H1 (cell line): ENCODE results near the gene SLC25A34. TPM values are rescaled to one million over a fixed set of nuclear protein-coding genes. Genes with fewer than 3 reads are reported as not detected.
"Not testable (repeated sequence)": the region's sequence is repeated elsewhere in the genome, so short reads cannot be mapped to it uniquely, and the experiment has no call there.

ENCODE experiments used
- CTCF ChIA-PET: fragments of 300-600 bp; sonication (Branson Sonifier 250); formaldehyde crosslinking; loops from one replicate; lab custom pipeline; 2021; ENCODE audit not compliant: partially characterized antibody; lab: Charles Lee
- POLR2A ChIA-PET: fragments of 300-600 bp; sonication (Branson Sonifier 250); formaldehyde crosslinking; loops from one replicate; lab custom pipeline; 2021; ENCODE audit warnings: inconsistent platforms; ENCODE audit not compliant: partially characterized antibody; lab: Charles Lee
- DNase-seq, 2 experiments: peaks; one replicate each; pipeline versions ENCODE4 v3.0.0 to v3.0.0-alpha.2; 2010 to 2022; ENCODE audit warnings: low spot score in 2 of 2, low read depth in 1 of 2, mixed read lengths in 1 of 2
- FAIRE-seq: peaks from 2 replicates; lab custom pipeline; 2011; peaks lifted over from hg19 to GRCh38; lab: Jason Lieb, UNC
- H2AFZ ChIP-seq: 2 replicates; pipeline ENCODE4 v1.8.1; 2012; ENCODE audit warnings: low read length, inconsistent platforms
- H2AK5ac ChIP-seq: 2 replicates; pipeline ENCODE4 v1.6.1; 2013; ENCODE audit warnings: low read depth, low read length
- H2BK120ac ChIP-seq: replicated peaks from 2 replicates; pipeline ENCODE3; 2013; ENCODE audit warnings: low read depth, low read length, inconsistent platforms
- H2BK12ac ChIP-seq: 2 replicates; pipeline ENCODE4 v1.6.1; 2013; ENCODE audit warnings: low read depth, low read length
- H2BK15ac ChIP-seq: 2 replicates; pipeline ENCODE4 v1.6.1; 2013; ENCODE audit warnings: low read length
- H2BK20ac ChIP-seq: 2 replicates; pipeline ENCODE4 v1.6.1; 2013; ENCODE audit warnings: low read length
- H2BK5ac ChIP-seq: 2 replicates; pipeline ENCODE4 v1.6.1; 2013; ENCODE audit warnings: low read depth, low read length
- H3K14ac ChIP-seq: 2 replicates; pipeline ENCODE4 v1.6.1; 2013; ENCODE audit warnings: inconsistent platforms; ENCODE audit not compliant: insufficient read length
- H3K18ac ChIP-seq: 2 replicates; pipeline ENCODE4 v1.6.1; 2013; ENCODE audit warnings: low read length; ENCODE audit errors: extremely low read depth
- H3K23ac ChIP-seq: 2 replicates; pipeline ENCODE4 v1.6.1; 2013; ENCODE audit warnings: inconsistent platforms; ENCODE audit not compliant: insufficient read length
- H3K23me2 ChIP-seq: 2 replicates; pipeline ENCODE4 v1.6.1; 2013; ENCODE audit warnings: low read depth, low read length
- H3K27ac ChIP-seq: 2 replicates; pipeline ENCODE4 v1.6.1; 2011; ENCODE audit warnings: low read depth, low read length, inconsistent platforms
- H3K27me3 ChIP-seq, 4 experiments: replicated peaks in 1 of 4; 1 replicate in 1 of 4; 2 replicates in 3 of 4; pipeline versions ENCODE4 v1.6.1 to v1.8.1; 2011 to 2013; ENCODE audit warnings: low read length in 3 of 4, mild to moderate bottlenecking in 3 of 4, inconsistent platforms in 2 of 4, mixed read lengths in 2 of 4, moderate library complexity in 1 of 4; ENCODE audit not compliant: control insufficient read depth in 3 of 4, insufficient read depth in 3 of 4; ENCODE audit errors: extremely low read depth in 1 of 4
- H3K36me3 ChIP-seq, 4 experiments: 2 replicates each; pipeline versions ENCODE4 v1.6.1 to v1.8.1; 2011 to 2013; ENCODE audit warnings: mild to moderate bottlenecking in 4 of 4, low read length in 3 of 4, moderate library complexity in 2 of 4, control low read depth in 1 of 4, inconsistent platforms in 1 of 4; ENCODE audit not compliant: insufficient read depth in 4 of 4, control insufficient read depth in 2 of 4
- H3K4ac ChIP-seq: replicated peaks from 2 replicates; pipeline ENCODE3; 2013; ENCODE audit warnings: low read length, low read depth, mixed read lengths, inconsistent platforms; ENCODE audit not compliant: insufficient read length
- H3K4me1 ChIP-seq, 4 experiments: replicated peaks in 1 of 4; 1 replicate in 1 of 4; 2 replicates in 3 of 4; pipeline versions ENCODE4 v1.6.1 to v1.8.1; 2011 to 2013; ENCODE audit warnings: low read length in 3 of 4, inconsistent platforms in 2 of 4, mixed read lengths in 1 of 4; ENCODE audit not compliant: insufficient read depth in 4 of 4, control insufficient read depth in 3 of 4
- H3K4me2 ChIP-seq, 2 experiments: 2 replicates each; pipeline versions ENCODE4 v1.6.1 to v1.8.1; 2011 to 2013; ENCODE audit warnings: low read depth in 2 of 2, low read length in 2 of 2, control low read depth in 1 of 2, inconsistent platforms in 1 of 2, mild to moderate bottlenecking in 1 of 2; ENCODE audit not compliant: insufficient read depth in 1 of 2
- H3K4me3 ChIP-seq, 4 experiments: fragments of 200-600, 300-600 bp in 1 of 4; sonication (generic), shearing (Covaris generic), sonication (Bioruptor Twin) in 1 of 4; 2 replicates each; pipeline versions ENCODE4 v1.5.1 to v1.8.1; 2011 to 2016; ENCODE audit warnings: low read length in 4 of 4, low read depth in 3 of 4, control low read depth in 2 of 4, inconsistent platforms in 2 of 4, mild to moderate bottlenecking in 2 of 4, mixed read lengths in 1 of 4, moderate library complexity in 1 of 4; ENCODE audit not compliant: insufficient read depth in 2 of 4; ENCODE audit errors: extremely low read depth in 1 of 4
- H3K56ac ChIP-seq: replicated peaks from 2 replicates; pipeline ENCODE3; 2013; ENCODE audit warnings: low read depth, mild to moderate bottlenecking, mixed read lengths, low read length, inconsistent platforms; ENCODE audit not compliant: insufficient read length
- H3K79me1 ChIP-seq: 2 replicates; pipeline ENCODE4 v1.6.1; 2013; ENCODE audit warnings: low read depth, low read length, control low read depth
- H3K79me2 ChIP-seq, 2 experiments: 2 replicates each; pipeline versions ENCODE4 v1.6.1 to v1.8.1; 2012 to 2013; ENCODE audit warnings: low read length in 2 of 2, mild to moderate bottlenecking in 2 of 2, inconsistent platforms in 1 of 2; ENCODE audit not compliant: insufficient read depth in 2 of 2, control insufficient read depth in 1 of 2
- H3K9ac ChIP-seq, 4 experiments: replicated peaks in 1 of 4; 1 replicate in 1 of 4; 2 replicates in 3 of 4; pipeline versions ENCODE4 v1.6.1 to v1.8.1; 2011 to 2013; ENCODE audit warnings: low read depth in 3 of 4, low read length in 3 of 4, control low read depth in 2 of 4, mild to moderate bottlenecking in 2 of 4, moderate library complexity in 2 of 4, inconsistent platforms in 1 of 4; ENCODE audit errors: extremely low read depth in 1 of 4
- H3K9me3 ChIP-seq, 2 experiments: 2 replicates each; pipeline versions ENCODE4 v1.6.1 to v1.8.1; 2012 to 2013; ENCODE audit warnings: mild to moderate bottlenecking in 2 of 2, moderate library complexity in 2 of 2, control low read depth in 1 of 2, inconsistent platforms in 1 of 2, low read depth in 1 of 2, low read length in 1 of 2, mixed read lengths in 1 of 2; ENCODE audit not compliant: insufficient read depth in 2 of 2
- H4K20me1 ChIP-seq, 2 experiments: replicated peaks in 1 of 2; 2 replicates each; pipeline versions ENCODE3 to v1.8.1; 2011 to 2013; ENCODE audit warnings: inconsistent platforms in 2 of 2, low read length in 2 of 2, mild to moderate bottlenecking in 1 of 2; ENCODE audit not compliant: insufficient read depth in 2 of 2, control insufficient read depth in 1 of 2
- H4K5ac ChIP-seq: 2 replicates; pipeline ENCODE4 v1.6.1; 2013; ENCODE audit warnings: low read length, low read depth, mixed read lengths, inconsistent platforms; ENCODE audit not compliant: insufficient read length
- H4K8ac ChIP-seq: 2 replicates; pipeline ENCODE4 v1.8.0; 2013; ENCODE audit warnings: mild to moderate bottlenecking, moderate library complexity, low read length, inconsistent platforms; ENCODE audit not compliant: insufficient read depth; ENCODE audit errors: extremely low read depth
- H4K91ac ChIP-seq: replicated peaks from 2 replicates; pipeline ENCODE3; 2013; ENCODE audit warnings: low read length, mixed read lengths, inconsistent platforms; ENCODE audit not compliant: insufficient read length
- WGBS, 2 experiments: shearing (Covaris generic) in 1 of 2; methylation state at CpG; one replicate each; pipeline versions ENCODE4 v1.1.6 to v1.1.7; 2013 to 2015; ENCODE audit warnings: low lambda C conversion rate in 2 of 2, mixed read lengths in 2 of 2, inconsistent platforms in 1 of 2, low coverage in 1 of 2, missing lambda C conversion rate in 1 of 2; ENCODE audit not compliant: insufficient replicate concordance in 2 of 2, insufficient coverage in 1 of 2, insufficient read length in 1 of 2; ENCODE audit errors: extremely low coverage in 1 of 2, missing lambda C conversion rate in 1 of 2; 5-methylcytosine and 5-hydroxymethylcytosine counted together
- polyA plus RNA-seq, 7 experiments: library from polyadenylated mRNA; depleted of rRNA in 3 of 7; stranded (reverse) in 5 of 7; unstranded in 2 of 7; fragments of >200 nt in 5 of 7; fragments of 200-250 nt in 2 of 7; gene quantifications; 1 replicate in 5 of 7; 2 replicates in 1 of 7; 4 replicates in 1 of 7; pipeline versions ENCODE4 v1.2.1 to v1.2.3, GENCODE V29; 2011 to 2013; ENCODE audit warnings: missing spikeins in 2 of 7, mixed read lengths in 2 of 7
- total RNA-seq: library from RNA; stranded (reverse); fragmentation: NEBNext Ultra II Directional; extraction: Animal tissue kit (Norgen Biotek cat#: 25700); gene quantifications from 2 replicates; pipeline ENCODE4 v1.2.1, GENCODE V29; 2021

Gene SLC25A34
- total and polyA plus RNA-seq, 2 of the 8 experiments (the other 6 are each of a cell fraction or from before 2014, with no cell fraction given): 0.48 to 0.62 TPM

DNA sequence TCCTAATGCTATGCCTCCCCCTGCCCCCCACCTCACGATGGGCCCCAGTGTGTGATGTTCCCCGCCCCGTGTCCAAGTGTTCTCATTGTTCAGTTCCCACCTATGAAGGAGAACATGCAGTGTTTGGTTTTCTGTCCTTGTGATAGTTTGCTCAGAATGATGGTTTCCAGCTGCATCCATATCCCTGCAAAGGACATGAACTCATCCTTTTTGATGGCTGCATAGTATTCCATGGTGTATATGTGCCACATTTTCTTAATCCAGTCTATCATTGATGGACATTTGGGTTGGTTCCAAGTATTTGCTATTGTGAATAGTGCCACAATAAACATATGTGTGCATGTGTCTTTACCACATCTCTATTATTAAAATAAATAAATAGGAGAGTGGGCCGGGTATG, 36.7 kb upstream of the SLC25A34 start:
- DNase-seq, H3K27me3 ChIP-seq, H3K79me1 ChIP-seq, H3K79me2 ChIP-seq, H3K4me1 ChIP-seq, H4K91ac ChIP-seq, H3K23me2 ChIP-seq, H2BK15ac ChIP-seq, H3K36me3 ChIP-seq, H2BK5ac ChIP-seq, H3K4ac ChIP-seq, H3K56ac ChIP-seq, H2BK12ac ChIP-seq, H2AFZ ChIP-seq, H4K20me1 ChIP-seq, H2BK120ac ChIP-seq, H3K9ac ChIP-seq, FAIRE-seq, H2BK20ac ChIP-seq, H2AK5ac ChIP-seq, H3K4me3 ChIP-seq, H3K4me2 ChIP-seq, H4K5ac ChIP-seq, H3K27ac ChIP-seq, POLR2A ChIA-PET, H4K8ac ChIP-seq, H3K14ac ChIP-seq, H3K23ac ChIP-seq, H3K9me3 ChIP-seq, H3K18ac ChIP-seq: not testable (repeated sequence)
- WGBS, 2 experiments: 95% methylated on average over 4 of the region's 4 CpGs; no CpG with 5 or more reads in 1 of the 2 experiments
- CTCF ChIA-PET: interaction anchor here (1.3 kb wide), 1 partner anchor 345 kb away, joined by 3 read pairs; no protein-coding TSS in a partner anchor
